Measurements from ENCODE around the gene NOS3. TPM values are rescaled to one million over a fixed set of nuclear protein-coding genes. Genes with fewer than 3 reads are reported as not detected.

Gene NOS3
- total and polyA plus RNA-seq, 9 of the 15 experiments (the other 6 are each of a cell fraction or from before 2014, with no cell fraction given), result 1.1 to 121 (median 23.6) TPM

- TF ChIP-seq ZBTB9 (CRISPR knock-in tag; IDR thresholded peaks at IDR 0.05) (no peak), NFIC (IDR thresholded peaks at IDR 0.05) (peak; percentile 10; the same call in 1 of the 2 replicates), ZNF354B (CRISPR knock-in tag; IDR thresholded peaks at IDR 0.05) (no peak), AFF4 (CRISPR knock-in tag; IDR thresholded peaks at IDR 0.05) (no peak), TFAP4 (CRISPR knock-in tag; IDR thresholded peaks at IDR 0.05; ENCODE audit: borderline replicate concordance) (0 out of 2 replicates have a peak, but pooled peaks have one; percentile 28), POLR2G (IDR thresholded peaks at IDR 0.05; ENCODE audit: low read depth, low read length) (peak; percentile 51), CBX8 (IDR thresholded peaks at IDR 0.05; ENCODE audit: borderline replicate concordance, extremely low read depth, low read depth, low read length, poor library complexity, severe bottlenecking) (no peak), PURB (CRISPR knock-in tag; IDR thresholded peaks at IDR 0.05; ENCODE audit: low read depth) (no peak), RBFOX2 (IDR thresholded peaks at IDR 0.05; ENCODE audit: low read depth, low read length) (peak; percentile 37; the same call in 1 of the 2 replicates), BHLHE40 (IDR thresholded peaks at IDR 0.05; ENCODE audit: low read length) (no peak), RFX1 (IDR thresholded peaks at IDR 0.05) (no peak), ZNF263 (CRISPR knock-in tag; IDR thresholded peaks at IDR 0.05; ENCODE audit: borderline replicate concordance) (no peak), PYGO2 (tag; IDR thresholded peaks at IDR 0.05) (no peak), MBD1 (CRISPR knock-in tag; IDR thresholded peaks at IDR 0.05) (no peak), MLLT1 (IDR thresholded peaks at IDR 0.05) (peak in 1 of 2 experiments; percentile 64; a peak in 2 of 4 replicates), CHCHD3 (CRISPR knock-in tag; IDR thresholded peaks at IDR 0.05) (no peak), SRSF1 (IDR thresholded peaks at IDR 0.05; ENCODE audit: low read depth, low read length) (no peak), RBBP5 (IDR thresholded peaks at IDR 0.05; ENCODE audit: borderline replicate concordance, insufficient read depth, low read length, poor library complexity, severe bottlenecking) (no peak), MAFG (tag; conservative IDR thresholded peaks at IDR 0.05) (no peak)
These were observed 39.3 kb upstream of the NOS3 start (continued) for GRCh38 chr7:150951521-150951920.

Measured in K562 (cell line).